Measurements from ENCODE around the gene SOX30.

SOX30 gene

GRCh38 chr5:157607371-157608161, 44.7 kb downstream of the SOX30 start:
- peak; percentile 34 for DNase-seq (ENCODE audit: low read depth)

- DNase-seq (ENCODE audit: low read depth), result no peak
These were observed 46.2 kb downstream of the SOX30 start for GRCh38 chr5:157606046-157606445.

- peak; percentile 32 for DNase-seq (ENCODE audit: low read depth)
These were observed 48.7 kb downstream of the SOX30 start for GRCh38 chr5:157603333-157604190.

- no peak for DNase-seq (ENCODE audit: low read depth)
These were observed 49.7 kb downstream of the SOX30 start for GRCh38 chr5:157602505-157602904.

- DNase-seq (ENCODE audit: low read depth), result no peak
These were observed 52.0 kb downstream of the SOX30 start for GRCh38 chr5:157600252-157600651.

- no peak for DNase-seq (ENCODE audit: low read depth)
These were observed 52.7 kb downstream of the SOX30 start for GRCh38 chr5:157599565-157599964.

GRCh38 chr5:157598350-157598936, 53.8 kb downstream of the SOX30 start:
- DNase-seq (ENCODE audit: low read depth), result no peak

- DNase-seq (ENCODE audit: low read depth), result no peak
These were observed 55.0 kb downstream of the SOX30 start for GRCh38 chr5:157597277-157597676.

GRCh38 chr5:157596487-157596886, 55.8 kb downstream of the SOX30 start:
- no peak for DNase-seq (ENCODE audit: low read depth)

GRCh38 chr5:157594675-157595459, 57.4 kb downstream of the SOX30 start:
- no peak for DNase-seq (ENCODE audit: low read depth)

- no peak for DNase-seq (ENCODE audit: low read depth)
These were observed 58.0 kb downstream of the SOX30 start for GRCh38 chr5:157594257-157594656.

GRCh38 chr5:157593052-157593757, 59.0 kb downstream of the SOX30 start:
- no peak for DNase-seq (ENCODE audit: low read depth)

- DNase-seq (ENCODE audit: low read depth), result no peak
These were observed 59.6 kb downstream of the SOX30 start for GRCh38 chr5:157592594-157592993.

- no peak for DNase-seq (ENCODE audit: low read depth)
These were observed 61.8 kb downstream of the SOX30 start for GRCh38 chr5:157590478-157590877.

GRCh38 chr5:157584628-157585027, 67.6 kb downstream of the SOX30 start:
- no peak for DNase-seq (ENCODE audit: low read depth)

GRCh38 chr5:157582731-157583620, 69.3 kb downstream of the SOX30 start:
- DNase-seq (ENCODE audit: low read depth), result no peak

GRCh38 chr5:157581901-157582300, 70.3 kb downstream of the SOX30 start:
- DNase-seq (ENCODE audit: low read depth), result no peak

GRCh38 chr5:157578079-157578780, 74.0 kb downstream of the SOX30 start:
- DNase-seq (ENCODE audit: low read depth), result no peak

GRCh38 chr5:157576678-157577077, 75.6 kb downstream of the SOX30 start:
- no peak for DNase-seq (ENCODE audit: low read depth)

Data from stimulated activated CD8-positive, alpha-beta memory T cell treated with anti-CD3 and anti-CD28 coated beads, Interleukin-15, amount 100 ng/mL, for 1 hour (primary cell).